Endothelial cell (in vitro differentiated cells): ENCODE data around the gene MRPL54. TPM values are rescaled to one million over a fixed set of nuclear protein-coding genes. Genes with fewer than 3 reads are reported as not detected.

Experiments
- DNase-seq: peaks from one replicate; pipeline ENCODE4 v3.0.0; 2021; ENCODE audit warnings: low spot score
- H3K27ac Mint-ChIP-seq: one replicate; pipeline ENCODE4 v1.8.0; 2021; ENCODE audit warnings: mixed read lengths, inconsistent platforms; ENCODE audit not compliant: unreplicated experiment
- H3K27me3 Mint-ChIP-seq: one replicate; pipeline ENCODE4 v1.8.0; 2021; ENCODE audit warnings: mild to moderate bottlenecking, moderate library complexity, mixed read lengths, inconsistent platforms; ENCODE audit not compliant: unreplicated experiment
- H3K36me3 Mint-ChIP-seq: one replicate; pipeline ENCODE4 v1.8.0; 2021; ENCODE audit warnings: mild to moderate bottlenecking, low read depth, mixed read lengths, inconsistent platforms; ENCODE audit not compliant: unreplicated experiment
- H3K4me1 Mint-ChIP-seq: one replicate; pipeline ENCODE4 v1.8.0; 2021; ENCODE audit warnings: mild to moderate bottlenecking, mixed read lengths, inconsistent platforms; ENCODE audit not compliant: unreplicated experiment
- H3K4me3 Mint-ChIP-seq: one replicate; pipeline ENCODE4 v1.8.0; 2021; ENCODE audit warnings: mild to moderate bottlenecking, mixed read lengths, inconsistent platforms; ENCODE audit not compliant: unreplicated experiment
- H3K9me3 Mint-ChIP-seq: one replicate; pipeline ENCODE4 v1.8.0; 2021; ENCODE audit warnings: mixed read lengths, inconsistent platforms; ENCODE audit not compliant: unreplicated experiment
- CTCF ChIP-seq: fragments of 200-600 bp; sonication (generic); IDR thresholded peaks from one replicate; pipeline ENCODE4 v1.5.0; 2021; ENCODE audit warnings: antibody characterized with exemption; ENCODE audit not compliant: unreplicated experiment
- total RNA-seq: library from RNA; stranded (reverse); fragmentation: NEBNext Ultra II Directional; extraction: Animal tissue kit (Norgen Biotek cat#: 25700); gene quantifications from one replicate; pipeline ENCODE4 v1.2.1, GENCODE V29; 2021; ENCODE audit not compliant: unreplicated experiment

Gene MRPL54
- total RNA-seq, 1 donor from 2014 or later: 26.7 TPM

DNA sequence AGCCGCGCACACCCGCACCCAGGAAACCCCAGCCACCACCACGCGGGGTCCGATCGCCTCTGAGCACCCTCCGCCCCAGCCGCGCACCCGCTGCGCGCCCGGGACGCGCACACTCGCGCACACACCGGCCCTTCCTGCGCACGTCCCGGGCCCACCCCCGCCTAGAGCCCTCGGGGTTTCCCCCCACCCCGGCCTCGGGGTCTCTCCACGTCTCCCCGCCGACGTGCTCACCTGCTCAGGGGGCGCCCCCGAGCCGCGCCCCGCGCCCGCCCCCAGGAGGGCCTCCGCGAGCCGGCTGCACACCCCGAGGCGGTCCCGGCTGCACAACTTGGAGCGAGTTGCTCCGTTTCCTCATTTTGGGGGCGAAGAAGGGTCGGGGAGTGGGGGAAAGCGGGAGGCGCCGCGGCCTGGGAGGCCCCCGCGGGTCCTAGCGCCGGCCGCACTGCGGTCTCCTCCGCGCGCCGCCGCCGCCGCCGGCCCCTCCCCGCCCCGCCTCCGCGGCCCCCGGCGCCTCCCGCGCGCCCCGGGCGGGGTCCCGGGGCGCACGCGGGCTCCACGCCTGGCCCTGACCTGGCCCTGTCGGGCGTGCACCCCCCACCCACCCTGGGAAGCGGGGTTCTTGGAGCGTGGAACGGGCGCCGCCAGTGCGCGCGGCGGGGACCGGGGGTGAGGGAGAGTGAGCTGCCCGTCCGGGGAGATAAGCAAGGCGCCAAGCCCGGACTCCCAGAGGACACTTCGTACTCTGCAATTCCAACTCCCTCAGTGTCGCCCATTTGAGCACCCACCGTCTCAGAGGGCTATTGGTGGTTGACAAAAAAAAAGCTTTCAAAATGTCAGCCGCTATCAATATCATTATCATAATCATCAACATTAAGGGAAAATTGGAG, 23.7 kb downstream of the MRPL54 start, which contains the start of gene MATK:
MATK (minus strand) TSS at position 444 of the 887 bp plus-strand sequence. CDS start 1,246 bp downstream, outside the sequence.
- H3K4me1 Mint-ChIP-seq: peaks cover 7% of the 10 kb centered on the region
- H3K4me3 Mint-ChIP-seq: peak within 1 kb of the TSS; percentile 71
- H3K9me3 Mint-ChIP-seq: peaks cover 11% of the 10 kb centered on the region
- peaks cover 16% of the 10 kb centered on the region for H3K27me3 Mint-ChIP-seq
- no peak for DNase-seq
- H3K36me3 Mint-ChIP-seq: peaks cover 13% of the 10 kb centered on the region
- no peak for TF ChIP-seq CTCF
- H3K27ac Mint-ChIP-seq: no peak within 1 kb of the TSS

DNA sequence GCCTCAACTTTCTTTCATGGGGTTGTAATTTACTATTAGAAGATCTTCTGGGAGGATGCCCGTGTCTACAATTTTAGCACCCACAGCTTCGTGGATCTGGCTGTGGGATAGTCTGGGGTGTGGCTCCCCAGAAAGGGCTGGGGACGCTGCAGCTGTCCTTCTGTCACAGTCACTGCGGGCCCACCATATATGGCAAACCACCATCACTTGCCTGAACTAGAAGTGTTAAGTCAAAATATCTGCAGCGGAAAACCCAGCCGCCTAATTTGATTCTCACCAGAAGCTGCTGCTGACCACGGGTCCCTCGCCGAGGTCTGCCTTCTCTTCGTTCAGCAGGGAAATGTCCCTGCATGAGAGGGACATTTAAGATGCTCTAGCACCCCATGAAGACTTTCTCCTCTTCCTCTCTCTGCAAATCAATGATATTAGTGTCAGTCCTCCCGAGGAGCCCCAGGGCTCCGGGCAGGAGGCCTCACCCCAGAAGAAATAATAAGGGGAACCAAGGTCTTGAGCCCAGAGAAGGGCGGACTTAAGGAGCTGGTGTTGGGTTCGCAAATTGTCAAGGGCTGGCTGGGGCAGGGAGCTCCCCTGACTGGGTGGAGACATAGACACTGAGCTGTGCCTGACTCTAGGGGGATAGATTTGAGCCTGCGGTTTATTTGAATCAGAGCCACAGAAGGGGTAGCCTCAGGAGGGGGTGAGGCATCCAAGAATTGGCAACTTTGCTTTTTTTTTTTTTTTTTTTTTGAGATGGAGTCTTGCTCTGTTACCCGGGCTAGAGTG, 26.7 kb downstream of the MRPL54 start:
- no peak for DNase-seq
- H3K4me1 Mint-ChIP-seq: peaks cover 3% of the 10 kb centered on the region
- no peak overlapping the region for H3K27ac Mint-ChIP-seq
- H3K36me3 Mint-ChIP-seq: no peaks in the 10 kb centered on the region
- no peaks in the 10 kb centered on the region for H3K9me3 Mint-ChIP-seq
- no peak overlapping the region for H3K4me3 Mint-ChIP-seq
- H3K27me3 Mint-ChIP-seq: peaks cover 9% of the 10 kb centered on the region
- TF ChIP-seq CTCF: no peak

DNA sequence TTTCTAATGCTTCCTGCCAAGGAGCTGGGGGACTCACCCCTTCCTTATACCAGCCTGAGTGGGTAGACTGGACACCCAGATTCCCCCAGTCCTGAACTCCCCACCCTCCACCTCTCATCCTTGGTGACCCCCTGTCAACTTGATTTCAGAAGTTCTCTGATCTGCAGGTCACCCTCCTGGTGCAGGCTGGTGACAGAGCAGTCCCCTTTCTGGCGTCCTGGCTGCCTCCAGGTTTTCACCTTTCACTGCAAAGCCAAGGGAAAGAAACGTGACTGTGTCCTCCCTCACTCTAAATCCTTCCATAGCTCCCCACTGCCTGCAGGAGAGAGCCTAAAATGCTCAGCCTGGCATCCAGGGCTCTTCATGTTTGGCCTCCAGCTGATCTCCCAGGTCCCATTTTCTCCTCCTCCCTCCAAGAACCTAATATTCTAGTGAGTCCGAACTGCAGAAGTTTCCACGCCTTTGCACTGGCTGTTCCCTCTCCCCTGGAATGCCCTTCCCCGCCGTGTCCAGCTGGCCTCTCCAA, 27.8 kb downstream of the MRPL54 start:
- no peak for TF ChIP-seq CTCF
- H3K4me3 Mint-ChIP-seq: no peak overlapping the region
- peaks cover 6% of the 10 kb centered on the region for H3K27me3 Mint-ChIP-seq
- no peak overlapping the region for H3K27ac Mint-ChIP-seq
- no peaks in the 10 kb centered on the region for H3K36me3 Mint-ChIP-seq
- no peaks in the 10 kb centered on the region for H3K4me1 Mint-ChIP-seq
- DNase-seq: no peak
- H3K9me3 Mint-ChIP-seq: no peaks in the 10 kb centered on the region

- Mint-ChIP-seq H3K36me3 (no peaks in the 10 kb centered on the region), H3K27me3 (peaks cover 6% of the 10 kb centered on the region), H3K4me1 (no peaks in the 10 kb centered on the region), H3K4me3 (no peak overlapping the region), H3K9me3 (no peaks in the 10 kb centered on the region), H3K27ac (no peak overlapping the region)
- TF ChIP-seq CTCF: no peak
- DNase-seq: no peak
These were observed 28.5 kb downstream of the MRPL54 start for GRCh38 chr19:3790941-3791340.
